Measurements from ENCODE around the gene KAZALD1. TPM values are rescaled to one million over a fixed set of nuclear protein-coding genes. Genes with fewer than 3 reads are reported as not detected.
A peak's percentile ranks its signal among the peaks of the same experiment; 100 is the strongest.

KAZALD1 gene
- total and polyA plus RNA-seq, 12 donors: 3.3 to 16.5 (median 9.9) TPM

DNA sequence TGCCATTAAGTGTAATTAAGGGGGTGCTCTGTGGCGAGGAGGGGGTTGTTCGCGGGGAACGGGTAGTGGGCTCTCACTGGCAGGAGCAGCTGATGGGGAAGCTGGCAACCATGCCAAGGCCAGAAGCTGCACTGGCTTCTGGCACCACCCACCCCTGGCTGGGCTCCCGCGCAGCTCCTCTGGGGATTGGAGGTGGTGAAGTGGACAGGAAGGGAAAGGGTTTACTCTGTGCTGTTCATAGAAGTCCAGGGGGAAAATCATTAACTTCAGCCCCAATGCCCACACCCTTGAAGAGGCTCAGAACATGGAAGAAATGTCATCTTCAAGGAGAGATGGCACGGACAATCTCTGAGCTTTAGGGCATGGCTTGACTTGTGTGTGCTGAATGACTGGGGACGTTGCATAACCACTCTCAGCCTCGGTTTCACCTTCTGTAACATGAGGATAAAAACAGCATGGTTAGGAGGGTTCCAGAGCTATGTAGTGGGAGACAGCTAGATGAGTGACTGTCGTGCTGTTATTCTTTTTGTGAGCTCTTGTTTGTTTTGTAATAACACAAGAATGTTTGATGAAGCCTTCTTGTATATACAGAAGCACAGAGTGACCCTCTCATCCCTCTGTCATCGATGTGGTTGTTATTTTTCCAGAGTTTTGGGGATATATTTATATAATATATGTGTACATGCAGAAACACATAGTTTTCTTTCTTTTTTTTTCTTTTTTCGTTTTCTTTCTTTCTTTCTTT lies 29.9 kb downstream of the KAZALD1 start:
- Histone ChIP-seq H3K4me3 (no peak overlapping the region), H3K4me1 (no peaks in the 10 kb centered on the region), H3K9me3 (no peaks in the 10 kb centered on the region), H3K27ac (no peak overlapping the region), H3K27me3 (peaks cover 0 to 99% (median 94%) of the 10 kb centered on the region in 7 donors), H3K36me3 (no peaks in the 10 kb centered on the region)
- TF ChIP-seq, protein P1, sequence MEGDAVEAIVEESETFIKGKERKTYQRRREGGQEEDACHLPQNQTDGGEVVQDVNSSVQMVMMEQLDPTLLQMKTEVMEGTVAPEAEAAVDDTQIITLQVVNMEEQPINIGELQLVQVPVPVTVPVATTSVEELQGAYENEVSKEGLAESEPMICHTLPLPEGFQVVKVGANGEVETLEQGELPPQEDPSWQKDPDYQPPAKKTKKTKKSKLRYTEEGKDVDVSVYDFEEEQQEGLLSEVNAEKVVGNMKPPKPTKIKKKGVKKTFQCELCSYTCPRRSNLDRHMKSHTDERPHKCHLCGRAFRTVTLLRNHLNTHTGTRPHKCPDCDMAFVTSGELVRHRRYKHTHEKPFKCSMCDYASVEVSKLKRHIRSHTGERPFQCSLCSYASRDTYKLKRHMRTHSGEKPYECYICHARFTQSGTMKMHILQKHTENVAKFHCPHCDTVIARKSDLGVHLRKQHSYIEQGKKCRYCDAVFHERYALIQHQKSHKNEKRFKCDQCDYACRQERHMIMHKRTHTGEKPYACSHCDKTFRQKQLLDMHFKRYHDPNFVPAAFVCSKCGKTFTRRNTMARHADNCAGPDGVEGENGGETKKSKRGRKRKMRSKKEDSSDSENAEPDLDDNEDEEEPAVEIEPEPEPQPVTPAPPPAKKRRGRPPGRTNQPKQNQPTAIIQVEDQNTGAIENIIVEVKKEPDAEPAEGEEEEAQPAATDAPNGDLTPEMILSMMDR (IDR thresholded peaks at IDR 0.05): no peak
- WGBS, 2 donors: 69 to 72% methylated on average over 12 of the region's 12 CpGs
- no peak for DNase-seq
- intact Hi-C loops (cut with DNase I): loop anchor here in 1 of 10 donors (2.0 kb wide), 1 partner anchor 51 kb away; no protein-coding TSS in a partner anchor
- ATAC-seq: no peak

DNA sequence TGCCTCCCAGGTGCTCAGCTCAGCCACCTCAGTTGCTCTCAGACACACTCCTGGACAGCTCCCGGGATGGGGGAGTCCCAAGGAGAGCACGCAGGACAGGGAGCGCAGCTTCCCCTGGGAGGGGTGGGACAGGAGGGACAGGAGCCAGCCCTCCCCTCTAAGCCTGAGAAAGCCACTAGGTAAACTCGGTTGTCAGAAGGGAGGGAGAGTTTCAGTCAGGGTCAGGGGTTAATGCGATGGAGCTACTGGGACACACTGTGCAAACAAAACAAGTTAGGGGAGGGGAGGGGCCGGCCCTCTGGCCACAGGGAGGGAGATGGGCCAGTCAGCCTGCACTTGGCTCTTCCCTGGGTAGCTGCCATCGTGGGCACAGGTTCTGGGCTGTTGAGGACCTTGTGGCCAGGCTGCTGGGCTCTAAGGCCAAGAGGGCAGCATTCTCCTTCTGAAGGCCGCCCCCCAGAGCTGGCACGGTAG lies 31.1 kb downstream of the KAZALD1 start:
- intact Hi-C loops (cut with DNase I): loop anchor here in 1 of 10 donors (2.0 kb wide), 1 partner anchor 50 kb away; no protein-coding TSS in a partner anchor
- ATAC-seq (no peak), DNase-seq (no peak)
- no peak overlapping the region for H3K27ac ChIP-seq
- H3K27me3 ChIP-seq: peaks cover 0 to 98% (median 85%) of the 10 kb centered on the region in 7 donors
- H3K36me3 ChIP-seq: no peaks in the 10 kb centered on the region
- H3K4me3 ChIP-seq: no peak overlapping the region
- no peaks in the 10 kb centered on the region for H3K4me1 ChIP-seq
- no peaks in the 10 kb centered on the region for H3K9me3 ChIP-seq
- 37 to 47% methylated on average over 9 of the region's 9 CpGs for WGBS, 2 donors
- TF ChIP-seq, protein P1 (IDR thresholded peaks at IDR 0.05): no peak

DNA sequence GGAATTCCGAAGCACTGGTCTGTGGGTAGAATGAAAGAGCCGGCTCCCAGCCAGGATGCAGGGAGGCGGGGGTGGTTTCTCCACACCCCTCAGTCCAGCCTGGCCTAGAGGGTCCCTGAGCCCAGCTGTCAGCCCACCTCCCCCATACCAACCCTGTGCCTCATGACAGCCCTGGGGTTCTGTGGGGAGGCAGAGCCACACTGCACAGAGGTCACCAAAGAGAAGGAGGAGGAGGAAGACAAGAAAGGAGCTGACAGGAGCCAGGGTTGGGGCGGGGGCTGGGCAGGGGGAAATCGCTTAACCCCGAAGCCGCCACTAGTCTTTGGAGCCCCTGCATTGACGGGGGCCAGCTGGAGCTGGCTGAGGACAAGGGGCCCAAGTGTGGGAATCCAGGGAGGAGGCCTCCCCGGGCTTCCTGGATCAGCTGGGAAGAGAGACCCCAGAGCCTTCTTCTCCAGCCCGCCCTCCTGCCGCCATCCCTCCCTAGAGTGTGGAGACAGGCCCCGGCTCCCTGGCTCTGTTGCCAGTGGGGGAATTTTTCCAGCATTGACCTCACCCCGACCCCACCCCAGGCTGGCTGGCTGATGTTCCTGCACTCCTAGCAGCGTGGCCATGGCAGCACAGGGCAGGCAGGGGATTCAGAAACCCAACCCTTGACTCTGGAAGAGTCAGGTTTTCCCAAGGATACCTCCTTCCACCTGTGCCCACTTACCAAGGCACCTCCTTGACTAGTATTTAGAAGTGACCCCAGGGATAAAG lies 32.5 kb downstream of the KAZALD1 start:
- intact Hi-C loops (cut with DNase I): loop anchor here in 2 of 10 donors (2.0 kb wide), 1 partner anchor 49 kb away; no protein-coding TSS in a partner anchor
- ATAC-seq: no peak

DNA sequence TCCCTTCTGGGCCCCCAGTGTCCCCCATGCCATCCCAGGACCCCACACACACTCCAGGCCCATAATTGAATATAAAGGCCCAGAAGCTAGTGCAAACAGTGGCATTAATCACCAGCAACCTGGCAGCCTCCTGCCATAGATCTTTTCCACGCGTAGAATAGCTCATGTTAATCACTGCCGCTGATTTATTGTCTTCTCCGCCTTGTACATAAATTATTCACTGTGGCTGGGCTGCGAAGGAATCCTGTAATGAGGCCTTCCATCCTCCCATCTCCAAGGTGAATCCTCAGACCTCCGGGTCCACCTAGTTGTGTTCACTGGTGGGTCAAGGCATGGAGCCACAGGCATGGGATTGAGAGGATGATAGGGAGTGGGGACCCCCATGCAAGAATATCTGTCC lies 33.2 kb downstream of the KAZALD1 start:
- no peaks in the 10 kb centered on the region for H3K9me3 ChIP-seq
- H3K4me3 ChIP-seq: no peak overlapping the region
- TF ChIP-seq, protein P1 (IDR thresholded peaks at IDR 0.05): no peak
- DNase-seq (no peak), ATAC-seq (peak in 1 of 8 donors; percentile 17)
- no peaks in the 10 kb centered on the region for H3K4me1 ChIP-seq
- H3K36me3 ChIP-seq: no peaks in the 10 kb centered on the region
- no peak overlapping the region for H3K27ac ChIP-seq
- intact Hi-C loops (cut with DNase I): loop anchor here in 7 of 10 donors (1.0 to 5.0 kb wide), 4 partner anchors 47 to 48 kb away; no protein-coding TSS in a partner anchor
- peaks cover 0 to 93% (median 84%) of the 10 kb centered on the region in 7 donors for H3K27me3 ChIP-seq
- WGBS, 2 donors: 79 to 89% methylated on average over 6 of the region's 6 CpGs

More for the DNA sequence above, 32.5 kb downstream of the KAZALD1 start:
- TF ChIP-seq, protein P1 (IDR thresholded peaks at IDR 0.05): no peak
- Histone ChIP-seq H3K4me3 (no peak overlapping the region), H3K9me3 (no peaks in the 10 kb centered on the region), H3K4me1 (no peaks in the 10 kb centered on the region), H3K27ac (no peak overlapping the region), H3K36me3 (no peaks in the 10 kb centered on the region), H3K27me3 (peaks cover 0 to 93% (median 84%) of the 10 kb centered on the region in 7 donors)
- no peak for DNase-seq
- 46 to 57% methylated on average over 14 of the region's 14 CpGs for WGBS, 2 donors
